K562 (cell line): ENCODE data around the gene SLC4A4. TPM values are rescaled to one million over a fixed set of nuclear protein-coding genes. Genes with fewer than 3 reads are reported as not detected.

Source experiments
- ATAC-seq: fragments of 200-7000 bp; cut with Tn5 transposase; 3 replicates; pipeline ENCODE4 v1.9.1; 2020; ENCODE audit warnings: moderate library complexity
- BruUV-seq: library from RNA; stranded (reverse); fragments of 400-500 nt; replicated peaks from 2 replicates; lab custom pipeline; 2021; lab: Mats Ljungman, UMichigan
- CTCF ChIA-PET: fragments of 300-600 bp; formaldehyde crosslinking; extraction: SDS; loops from one replicate; lab custom pipeline; 2021; ENCODE audit warnings: low intra/inter-chr PET ratio; lab: Yijun Ruan, JAX
- POLR2A ChIA-PET: fragments of 300-600, 350-650 bp; sonication (Branson Sonifier 250); formaldehyde crosslinking; extraction: SDS; loops from one replicate; lab custom pipeline; 2021; ENCODE audit warnings: antibody characterized with exemption, inconsistent platforms; lab: Yijun Ruan, JAX
- DNase-seq, 4 experiments: peaks; one replicate each; pipeline versions ENCODE4 v3.0.0 to v3.0.0-alpha.2; 2011 to 2018; ENCODE audit warnings: low spot score in 3 of 4, mixed read lengths in 3 of 4; ENCODE audit errors: extremely low read depth in 1 of 4
- FAIRE-seq: peaks from 2 replicates; lab custom pipeline; 2011; peaks lifted over from hg19 to GRCh38; lab: Jason Lieb, UNC
- H2AFZ ChIP-seq: 2 replicates; pipeline ENCODE4 v1.6.0; 2011; ENCODE audit warnings: low read depth, low read length, control low read depth, inconsistent platforms
- H3K27ac ChIP-seq: fragments of 200-600 bp; 3 replicates; pipeline ENCODE4 v1.8.0; 2011; ENCODE audit warnings: low read depth, mild to moderate bottlenecking, control low read depth, inconsistent platforms, low read length, moderate library complexity, mixed read lengths; ENCODE audit errors: extremely low read depth
- H3K27me3 ChIP-seq, 2 experiments: fragments of 300-600 bp in 1 of 2; 2 replicates in 1 of 2; 3 replicates in 1 of 2; pipeline versions ENCODE4 v1.6.0 to v1.8.0; 2011; ENCODE audit warnings: inconsistent platforms in 2 of 2, low read length in 2 of 2, mild to moderate bottlenecking in 1 of 2, mixed read lengths in 1 of 2, moderate library complexity in 1 of 2; ENCODE audit not compliant: control insufficient read depth in 2 of 2, insufficient read depth in 2 of 2
- H3K36me3 ChIP-seq: fragments of 300-600 bp; 3 replicates; pipeline ENCODE4 v1.8.0; 2011; ENCODE audit warnings: mild to moderate bottlenecking, low read length, inconsistent platforms; ENCODE audit not compliant: control insufficient read depth, insufficient read depth
- H3K4me1 ChIP-seq, 2 experiments: fragments of 200-600 bp in 1 of 2; replicated peaks in 1 of 2; 2 replicates in 1 of 2; 3 replicates in 1 of 2; pipeline versions ENCODE4 v1.5.1 to v1.8.0; 2011; ENCODE audit warnings: inconsistent platforms in 2 of 2, low read length in 2 of 2, mild to moderate bottlenecking in 1 of 2, mixed read lengths in 1 of 2, moderate library complexity in 1 of 2; ENCODE audit not compliant: control insufficient read depth in 2 of 2, insufficient read depth in 2 of 2
- H3K4me2 ChIP-seq: 2 replicates; pipeline ENCODE4 v1.6.1; 2011; ENCODE audit warnings: low read length, control low read depth, inconsistent platforms, mixed read lengths; ENCODE audit not compliant: insufficient read depth
- H3K4me3 ChIP-seq: fragments of 200-600 bp; sonication (generic), shearing (Covaris generic); 2 replicates; pipeline ENCODE4 v1.5.1; 2016; ENCODE audit warnings: control low read depth, inconsistent platforms
- H3K79me2 ChIP-seq: fragments of 200-600 bp; 3 replicates; pipeline ENCODE4 v1.8.0; 2011; ENCODE audit warnings: low read length, inconsistent platforms; ENCODE audit not compliant: control insufficient read depth, insufficient read depth
- H3K9ac ChIP-seq, 2 experiments: 2 replicates each; pipeline versions ENCODE4 v1.6.0 to v1.6.1; 2011; ENCODE audit warnings: low read depth in 2 of 2, low read length in 2 of 2, control low read depth in 1 of 2, inconsistent platforms in 1 of 2, mild to moderate bottlenecking in 1 of 2, mixed read lengths in 1 of 2; ENCODE audit not compliant: insufficient read depth in 1 of 2
- H3K9me1 ChIP-seq: one replicate; pipeline ENCODE4 v1.6.0; 2011; ENCODE audit warnings: inconsistent platforms, mild to moderate bottlenecking, low read length, moderate library complexity; ENCODE audit not compliant: control insufficient read depth, insufficient read depth
- H3K9me3 ChIP-seq: replicated peaks from 2 replicates; pipeline ENCODE4 v1.5.1; 2011; ENCODE audit warnings: low read depth, low read length, inconsistent platforms; ENCODE audit not compliant: control insufficient read depth, insufficient read depth
- H4K20me1 ChIP-seq: replicated peaks from 2 replicates; pipeline ENCODE4 v1.6.1; 2011; ENCODE audit warnings: low read length, inconsistent platforms, mixed read lengths; ENCODE audit not compliant: control insufficient read depth, insufficient read depth
- CCNT2 ChIP-seq: IDR thresholded peaks from 2 replicates; pipeline ENCODE4 v1.6.1; 2011; ENCODE audit warnings: borderline replicate concordance, low read depth, mild to moderate bottlenecking, moderate library complexity, mixed read lengths, low read length; ENCODE audit not compliant: insufficient read length; ENCODE audit errors: extremely low read depth
- FOXA1 ChIP-seq: fragments of 450-650 bp; IDR thresholded peaks from 2 replicates; pipeline ENCODE4 v1.6.1; 2016; ENCODE audit warnings: mild to moderate bottlenecking, borderline replicate concordance
- RBM17 ChIP-seq: fragments of 200-400 bp; formaldehyde crosslinking; IDR thresholded peaks from 2 replicates; pipeline ENCODE4 v1.6.1; 2017; ENCODE audit warnings: low read depth, mild to moderate bottlenecking, low read length, borderline replicate concordance
- SETDB1 ChIP-seq: IDR thresholded peaks from one replicate; pipeline ENCODE4 v1.6.1; 2012; ENCODE audit warnings: low read length, control low read depth, inconsistent platforms
- ZNF583 ChIP-seq: fragments of 250-450 bp; sonication (Bioruptor Pico); IDR thresholded peaks from 2 replicates; pipeline ENCODE4 v1.4.0; 2020
- WGBS: fragments of 100-300 bp; shearing (Covaris generic); methylation state at CpG from one replicate; pipeline ENCODE4 v1.1.6; 2016; ENCODE audit warnings: low coverage, mixed read lengths; ENCODE audit not compliant: insufficient coverage; ENCODE audit errors: missing lambda C conversion rate; 5-methylcytosine and 5-hydroxymethylcytosine counted together
- in situ Hi-C: fragments of 300-500 bp; cut with MboI; formaldehyde crosslinking; loops from 4 replicates; pipeline ENCODE4 v1.15.0; 2018; ENCODE audit warnings: inconsistent platforms, mixed read lengths
- intact Hi-C: fragments of 100-400 bp; cut with micrococcal nuclease; formaldehyde crosslinking; loops from 2 replicates; pipeline ENCODE4 v1.14.2; 2022
- polyA plus RNA-seq, 8 experiments: library from polyadenylated mRNA; depleted of rRNA in 4 of 8; stranded (reverse) in 5 of 8; unstranded in 3 of 8; fragments of >200 nt; fragmentation: Nextera tagmentation in 2 of 8; fragmentation: Illumina TruSeq in 1 of 8; extraction: Ambion mirVana in 2 of 8; extraction: Trizol in 1 of 8; gene quantifications; 2 replicates each; pipeline versions ENCODE4 v1.2.1 to v1.2.3, GENCODE V29; 2011 to 2014; ENCODE audit warnings: inconsistent platforms in 1 of 8, missing spikeins in 1 of 8
- total RNA-seq, 7 experiments: library from RNA; depleted of rRNA in 6 of 7; stranded (reverse); fragments of >200 nt in 6 of 7; fragmentation: Illumina TruSeq in 2 of 7; extraction: Trizol in 2 of 7; gene quantifications; 2 replicates each; pipeline versions ENCODE4 v1.2.1 to v1.2.3, GENCODE V29; 2011 to 2021; ENCODE audit warnings: low replicate concordance in 1 of 7
- TF ChIP-seq, protein P1 (sequence below): fragments of 450-650 bp; IDR thresholded peaks from 2 replicates; pipeline ENCODE4 v1.6.1; 2017; ENCODE audit warnings: antibody characterized with exemption
- TF ChIP-seq, protein P2 (sequence below): IDR thresholded peaks from 2 replicates; pipeline ENCODE4 v1.6.1; 2016; ENCODE audit warnings: missing genetic modification characterization, missing compliant biosample characterization
- TF ChIP-seq, protein P3 (sequence below): fragments of 450-650 bp; formaldehyde crosslinking; IDR thresholded peaks from 2 replicates; pipeline ENCODE4 v1.4.0; 2022; ENCODE audit warnings: missing genetic modification characterization

SLC4A4 gene
- total and polyA plus RNA-seq, 9 of the 15 experiments (the other 6 are each of a cell fraction or from before 2014, with no cell fraction given) = 0.01 to 0.18 (median 0.07) TPM; not detected in 2

DNA sequence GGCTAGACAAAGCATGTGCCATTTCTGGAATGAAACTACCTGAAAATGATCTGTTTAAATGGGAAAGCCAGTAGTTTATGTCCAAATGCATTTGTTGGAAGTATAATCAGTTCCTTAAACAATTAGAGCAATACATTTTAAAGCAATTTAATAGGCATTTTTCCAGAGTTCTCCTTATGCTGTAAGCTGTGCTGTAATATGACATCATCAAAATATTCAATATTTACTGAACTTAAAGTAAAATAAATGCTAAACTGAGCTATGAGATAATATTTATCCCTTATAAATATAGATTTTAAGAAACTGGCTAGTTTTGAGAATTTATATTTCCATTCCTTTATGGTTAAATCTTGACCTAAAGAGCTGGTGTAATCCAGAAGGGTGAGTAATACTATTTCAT, 7.9 kb downstream of the SLC4A4 start:
- FAIRE-seq = no peak
- Histone ChIP-seq H3K27ac (no peak overlapping the region), H3K4me1 (no peaks in the 10 kb centered on the region), H3K4me3 (no peak overlapping the region), H3K27me3 (no peaks in the 10 kb centered on the region)
- ATAC-seq = no peak
- TF ChIP-seq, protein P1, sequence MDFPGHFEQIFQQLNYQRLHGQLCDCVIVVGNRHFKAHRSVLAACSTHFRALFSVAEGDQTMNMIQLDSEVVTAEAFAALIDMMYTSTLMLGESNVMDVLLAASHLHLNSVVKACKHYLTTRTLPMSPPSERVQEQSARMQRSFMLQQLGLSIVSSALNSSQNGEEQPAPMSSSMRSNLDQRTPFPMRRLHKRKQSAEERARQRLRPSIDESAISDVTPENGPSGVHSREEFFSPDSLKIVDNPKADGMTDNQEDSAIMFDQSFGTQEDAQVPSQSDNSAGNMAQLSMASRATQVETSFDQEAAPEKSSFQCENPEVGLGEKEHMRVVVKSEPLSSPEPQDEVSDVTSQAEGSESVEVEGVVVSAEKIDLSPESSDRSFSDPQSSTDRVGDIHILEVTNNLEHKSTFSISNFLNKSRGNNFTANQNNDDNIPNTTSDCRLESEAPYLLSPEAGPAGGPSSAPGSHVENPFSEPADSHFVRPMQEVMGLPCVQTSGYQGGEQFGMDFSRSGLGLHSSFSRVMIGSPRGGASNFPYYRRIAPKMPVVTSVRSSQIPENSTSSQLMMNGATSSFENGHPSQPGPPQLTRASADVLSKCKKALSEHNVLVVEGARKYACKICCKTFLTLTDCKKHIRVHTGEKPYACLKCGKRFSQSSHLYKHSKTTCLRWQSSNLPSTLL = no peak
- TF ChIP-seq RBM17 (no peak), SETDB1 (no peak)
- TF ChIP-seq, all 486 proteins: peak for 0
- Histone ChIP-seq H4K20me1 (no peaks in the 10 kb centered on the region), H3K9me3 (no peaks in the 10 kb centered on the region), H3K79me2 (no peaks in the 10 kb centered on the region), H3K9me1 (no peaks in the 10 kb centered on the region), H3K4me2 (no peak overlapping the region), H3K36me3 (no peaks in the 10 kb centered on the region), H3K9ac (no peak overlapping the region), H2AFZ (no peak overlapping the region)
- DNase-seq = no peak
- no TSS peak for BruUV-seq
- intact Hi-C loops = no loop called here
- POLR2A ChIA-PET = no interaction called here
- CTCF ChIA-PET = no interaction called here
- in situ Hi-C loops = no loop called here

DNA sequence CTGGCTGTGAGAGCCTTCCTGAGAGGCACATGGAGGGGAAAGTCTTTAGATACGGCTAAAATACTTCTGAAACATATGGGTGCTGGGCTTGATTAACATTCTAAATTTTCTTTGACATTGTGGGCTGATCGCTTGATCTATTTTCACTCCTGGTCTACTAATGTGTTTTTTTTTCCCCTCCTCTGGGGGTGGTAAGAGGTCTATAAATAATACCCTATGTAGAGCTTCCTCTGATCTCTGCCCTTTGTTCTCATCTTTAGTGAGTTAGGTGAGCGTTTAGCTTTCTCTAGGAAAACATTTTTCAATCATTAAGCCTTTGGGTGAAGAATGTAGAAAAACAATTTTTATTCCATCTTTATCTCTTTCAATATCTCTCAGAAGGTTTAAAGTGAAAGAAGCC, 9.8 kb downstream of the SLC4A4 start:
- POLR2A ChIA-PET = interaction anchor here (0.6 kb wide), 1 partner anchor 19 kb away, joined by 3 read pairs; no protein-coding TSS in a partner anchor
- no peak overlapping the region for H3K4me2 ChIP-seq
- H3K9ac ChIP-seq = no peak overlapping the region
- H3K27me3 ChIP-seq = no peaks in the 10 kb centered on the region
- no peaks in the 10 kb centered on the region for H3K4me1 ChIP-seq
- H2AFZ ChIP-seq = no peak overlapping the region
- H3K9me1 ChIP-seq = no peaks in the 10 kb centered on the region
- no TSS peak for BruUV-seq
- H4K20me1 ChIP-seq = no peaks in the 10 kb centered on the region
- no peak overlapping the region for H3K4me3 ChIP-seq
- WGBS = 0% methylated on average over 3 of the region's 3 CpGs
- DNase-seq (no peak), ATAC-seq (no peak), FAIRE-seq (no peak)
- no peaks in the 10 kb centered on the region for H3K36me3 ChIP-seq
- no peaks in the 10 kb centered on the region for H3K79me2 ChIP-seq
- intact Hi-C loops = no loop called here
- in situ Hi-C loops = no loop called here
- no peaks in the 10 kb centered on the region for H3K9me3 ChIP-seq
- CTCF ChIA-PET = no interaction called here
- H3K27ac ChIP-seq = no peak overlapping the region
- no peak for TF ChIP-seq CCNT2
- TF ChIP-seq ZNF583 (CRISPR knock-in tag) = no peak
- no peak for TF ChIP-seq FOXA1
- TF ChIP-seq, protein P2, sequence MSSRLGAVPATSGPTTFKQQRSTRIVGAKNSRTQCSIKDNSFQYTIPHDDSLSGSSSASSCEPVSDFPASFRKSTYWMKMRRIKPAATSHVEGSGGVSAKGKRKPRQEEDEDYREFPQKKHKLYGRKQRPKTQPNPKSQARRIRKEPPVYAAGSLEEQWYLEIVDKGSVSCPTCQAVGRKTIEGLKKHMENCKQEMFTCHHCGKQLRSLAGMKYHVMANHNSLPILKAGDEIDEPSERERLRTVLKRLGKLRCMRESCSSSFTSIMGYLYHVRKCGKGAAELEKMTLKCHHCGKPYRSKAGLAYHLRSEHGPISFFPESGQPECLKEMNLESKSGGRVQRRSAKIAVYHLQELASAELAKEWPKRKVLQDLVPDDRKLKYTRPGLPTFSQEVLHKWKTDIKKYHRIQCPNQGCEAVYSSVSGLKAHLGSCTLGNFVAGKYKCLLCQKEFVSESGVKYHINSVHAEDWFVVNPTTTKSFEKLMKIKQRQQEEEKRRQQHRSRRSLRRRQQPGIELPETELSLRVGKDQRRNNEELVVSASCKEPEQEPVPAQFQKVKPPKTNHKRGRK (tag) = no peak
- TF ChIP-seq, protein P3, sequence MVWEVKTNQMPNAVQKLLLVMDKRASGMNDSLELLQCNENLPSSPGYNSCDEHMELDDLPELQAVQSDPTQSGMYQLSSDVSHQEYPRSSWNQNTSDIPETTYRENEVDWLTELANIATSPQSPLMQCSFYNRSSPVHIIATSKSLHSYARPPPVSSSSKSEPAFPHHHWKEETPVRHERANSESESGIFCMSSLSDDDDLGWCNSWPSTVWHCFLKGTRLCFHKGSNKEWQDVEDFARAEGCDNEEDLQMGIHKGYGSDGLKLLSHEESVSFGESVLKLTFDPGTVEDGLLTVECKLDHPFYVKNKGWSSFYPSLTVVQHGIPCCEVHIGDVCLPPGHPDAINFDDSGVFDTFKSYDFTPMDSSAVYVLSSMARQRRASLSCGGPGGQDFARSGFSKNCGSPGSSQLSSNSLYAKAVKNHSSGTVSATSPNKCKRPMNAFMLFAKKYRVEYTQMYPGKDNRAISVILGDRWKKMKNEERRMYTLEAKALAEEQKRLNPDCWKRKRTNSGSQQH = no peak
